Measurements from ENCODE around the gene IKZF2.
A peak's percentile ranks its signal among the peaks of the same experiment; 100 is the strongest.

- TF ChIP-seq, protein P1, sequence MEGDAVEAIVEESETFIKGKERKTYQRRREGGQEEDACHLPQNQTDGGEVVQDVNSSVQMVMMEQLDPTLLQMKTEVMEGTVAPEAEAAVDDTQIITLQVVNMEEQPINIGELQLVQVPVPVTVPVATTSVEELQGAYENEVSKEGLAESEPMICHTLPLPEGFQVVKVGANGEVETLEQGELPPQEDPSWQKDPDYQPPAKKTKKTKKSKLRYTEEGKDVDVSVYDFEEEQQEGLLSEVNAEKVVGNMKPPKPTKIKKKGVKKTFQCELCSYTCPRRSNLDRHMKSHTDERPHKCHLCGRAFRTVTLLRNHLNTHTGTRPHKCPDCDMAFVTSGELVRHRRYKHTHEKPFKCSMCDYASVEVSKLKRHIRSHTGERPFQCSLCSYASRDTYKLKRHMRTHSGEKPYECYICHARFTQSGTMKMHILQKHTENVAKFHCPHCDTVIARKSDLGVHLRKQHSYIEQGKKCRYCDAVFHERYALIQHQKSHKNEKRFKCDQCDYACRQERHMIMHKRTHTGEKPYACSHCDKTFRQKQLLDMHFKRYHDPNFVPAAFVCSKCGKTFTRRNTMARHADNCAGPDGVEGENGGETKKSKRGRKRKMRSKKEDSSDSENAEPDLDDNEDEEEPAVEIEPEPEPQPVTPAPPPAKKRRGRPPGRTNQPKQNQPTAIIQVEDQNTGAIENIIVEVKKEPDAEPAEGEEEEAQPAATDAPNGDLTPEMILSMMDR (IDR thresholded peaks at IDR 0.05; ENCODE audit: low read depth, low read length, missing input control): no peak
- peak; percentile 59 for TF ChIP-seq YY1 (IDR thresholded peaks at IDR 0.05)
- TF ChIP-seq ZBTB33 (IDR thresholded peaks at IDR 0.05): no peak
- TF ChIP-seq REST (IDR thresholded peaks at IDR 0.05): no peak
- TF ChIP-seq NR2F2 (IDR thresholded peaks at IDR 0.05): no peak
- TF ChIP-seq MAX (IDR thresholded peaks at IDR 0.05): no peak
- TF ChIP-seq HNF4A (conservative IDR thresholded peaks at IDR 0.05): no peak
- TF ChIP-seq GABPA (IDR thresholded peaks at IDR 0.05 in 1 of 2, conservative IDR thresholded peaks at IDR 0.05 in 1 of 2): no peak
- TF ChIP-seq EGR1 (IDR thresholded peaks at IDR 0.05; ENCODE audit: low read depth in 2 of 2): no peak
- TF ChIP-seq TAF1 (conservative IDR thresholded peaks at IDR 0.05): no peak
- peak; percentile 26 to 45 for TF ChIP-seq RXRA (IDR thresholded peaks at IDR 0.05)
- TF ChIP-seq SP1 (IDR thresholded peaks at IDR 0.05): no peak
- no peak for TF ChIP-seq RAD21 (IDR thresholded peaks at IDR 0.05)
Measured at GRCh38 chr2:213151437-213152064, at the start of gene IKZF2.
